Uterus (tissue), 4 donors: ENCODE data around the gene PATE4. TPM values are rescaled to one million over a fixed set of nuclear protein-coding genes. Genes with fewer than 3 reads are reported as not detected.

Experiments
- DNase-seq, 2 donors: peaks; one replicate each; pipeline ENCODE4 v3.0.0-alpha.2; 2019 to 2020
- H3K27ac ChIP-seq, 2 donors: fragments of 200-600 bp; sonication (generic); 1 replicate in 1 of 2; 2 replicates in 1 of 2; pipeline ENCODE4 v1.5.1; 2016 to 2018
- H3K27me3 ChIP-seq, 2 donors: fragments of 200-600 bp; sonication (generic); one replicate each; pipeline ENCODE4 v1.5.1; 2018 to 2019; ENCODE audit warnings: control low read depth in 1 of 2
- H3K36me3 ChIP-seq, 2 donors: fragments of 200-600 bp; sonication (generic); one replicate each; pipeline ENCODE4 v1.5.1; 2019; ENCODE audit warnings: control low read depth in 1 of 2
- H3K4me1 ChIP-seq, 2 donors: fragments of 200-600 bp; sonication (generic); one replicate each; pipeline ENCODE4 v1.5.1; 2018 to 2019; ENCODE audit warnings: control low read depth in 1 of 2
- H3K4me3 ChIP-seq, 2 donors: fragments of 200-600 bp; sonication (generic); 1 replicate in 1 of 2; 2 replicates in 1 of 2; pipeline ENCODE4 v1.5.1; 2018 to 2019; ENCODE audit warnings: mild to moderate bottlenecking in 1 of 2
- H3K9me3 ChIP-seq, 2 donors: fragments of 200-600 bp; sonication (generic); one replicate each; pipeline ENCODE4 v1.5.1; 2019; ENCODE audit warnings: control low read depth in 1 of 2
- POLR2A ChIP-seq, 2 donors: fragments of 450-650 bp; IDR thresholded peaks; one replicate each; pipeline ENCODE4 v1.6.1; 2016; ENCODE audit warnings: antibody characterized with exemption in 2 of 2, mild to moderate bottlenecking in 1 of 2, moderate library complexity in 1 of 2
- intact Hi-C: fragments of 100-400 bp; cut with DNase I; formaldehyde crosslinking; loops from one replicate; pipeline ENCODE4 v1.15.1; 2023; ENCODE audit warnings: low total_unique reads
- total RNA-seq, 4 donors: library from RNA; depleted of rRNA in 3 of 4; stranded (reverse); fragments of >200 nt in 3 of 4; gene quantifications; one replicate each; pipeline versions ENCODE4 v1.1.0 to v1.2.4, GENCODE V29; 2014 to 2023
- TF ChIP-seq, protein P1 (sequence below), 4 experiments: fragments of 200-600 bp in 2 of 4; fragments of 450-650 bp in 2 of 4; sonication (generic) in 2 of 4; IDR thresholded peaks; one replicate each; pipeline ENCODE4 v1.5.1; 2016 to 2019; ENCODE audit warnings: antibody characterized with exemption in 4 of 4, mild to moderate bottlenecking in 2 of 4, moderate library complexity in 1 of 4
- donor health status: DM: yes; HTN: yes; CAD: no.

PATE4 gene
- total RNA-seq, 4 donors from 2014 or later, result not detected

- intact Hi-C loops, result no loop called here
- peaks cover 6 to 12% of the 10 kb centered on the region in 2 donors for H3K9me3 ChIP-seq
Measured at GRCh38 chr11:125799808-125800207, 33.3 kb upstream of the PATE4 start.

DNA sequence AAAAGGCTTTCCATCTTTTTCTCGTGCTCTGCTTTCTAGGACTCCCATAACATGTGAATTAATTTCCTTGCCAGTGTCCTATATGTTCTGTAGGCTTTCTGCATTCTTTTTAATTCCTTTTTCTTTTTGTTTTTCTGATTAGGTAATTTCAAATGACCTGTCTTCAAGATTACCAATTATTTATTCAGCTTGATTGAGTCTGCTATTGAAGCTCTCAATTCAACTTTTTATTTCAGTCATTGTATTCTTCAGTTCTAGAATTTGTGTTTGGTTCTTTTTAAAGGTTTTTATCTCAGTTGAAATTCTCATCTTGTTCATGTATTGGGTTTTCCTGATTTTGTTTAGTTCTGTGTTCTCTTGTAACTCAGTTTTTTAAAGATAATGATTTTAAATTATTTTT lies 30.7 kb upstream of the PATE4 start:
- TF ChIP-seq, protein P1, sequence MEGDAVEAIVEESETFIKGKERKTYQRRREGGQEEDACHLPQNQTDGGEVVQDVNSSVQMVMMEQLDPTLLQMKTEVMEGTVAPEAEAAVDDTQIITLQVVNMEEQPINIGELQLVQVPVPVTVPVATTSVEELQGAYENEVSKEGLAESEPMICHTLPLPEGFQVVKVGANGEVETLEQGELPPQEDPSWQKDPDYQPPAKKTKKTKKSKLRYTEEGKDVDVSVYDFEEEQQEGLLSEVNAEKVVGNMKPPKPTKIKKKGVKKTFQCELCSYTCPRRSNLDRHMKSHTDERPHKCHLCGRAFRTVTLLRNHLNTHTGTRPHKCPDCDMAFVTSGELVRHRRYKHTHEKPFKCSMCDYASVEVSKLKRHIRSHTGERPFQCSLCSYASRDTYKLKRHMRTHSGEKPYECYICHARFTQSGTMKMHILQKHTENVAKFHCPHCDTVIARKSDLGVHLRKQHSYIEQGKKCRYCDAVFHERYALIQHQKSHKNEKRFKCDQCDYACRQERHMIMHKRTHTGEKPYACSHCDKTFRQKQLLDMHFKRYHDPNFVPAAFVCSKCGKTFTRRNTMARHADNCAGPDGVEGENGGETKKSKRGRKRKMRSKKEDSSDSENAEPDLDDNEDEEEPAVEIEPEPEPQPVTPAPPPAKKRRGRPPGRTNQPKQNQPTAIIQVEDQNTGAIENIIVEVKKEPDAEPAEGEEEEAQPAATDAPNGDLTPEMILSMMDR (IDR thresholded peaks at IDR 0.05), result no peak
- peaks cover 0 to 2% of the 10 kb centered on the region in 2 donors for H3K36me3 ChIP-seq
- H3K9me3 ChIP-seq, result peaks cover 6 to 11% of the 10 kb centered on the region in 2 donors
- H3K27ac ChIP-seq, result no peak overlapping the region
- no peak for DNase-seq
- H3K27me3 ChIP-seq, result no peaks in the 10 kb centered on the region
- no peaks in the 10 kb centered on the region for H3K4me1 ChIP-seq
- intact Hi-C loops, result no loop called here
- H3K4me3 ChIP-seq, result no peak overlapping the region

More at GRCh38 chr11:125799808-125800207, 33.3 kb upstream of the PATE4 start:
- H3K27me3 ChIP-seq, result no peaks in the 10 kb centered on the region
- H3K36me3 ChIP-seq, result peaks cover 0 to 2% of the 10 kb centered on the region in 2 donors
- H3K4me1 ChIP-seq, result no peaks in the 10 kb centered on the region
- TF ChIP-seq, protein P1 (IDR thresholded peaks at IDR 0.05), result no peak
- no peak for TF ChIP-seq POLR2A (IDR thresholded peaks at IDR 0.05)
- no peak for DNase-seq
- H3K4me3 ChIP-seq, result no peak overlapping the region
- H3K27ac ChIP-seq, result no peak overlapping the region

GRCh38 chr11:125807909-125808308 lies 25.2 kb upstream of the PATE4 start:
- intact Hi-C loops, result no loop called here
- no peak for TF ChIP-seq POLR2A (IDR thresholded peaks at IDR 0.05)
- TF ChIP-seq, protein P1 (IDR thresholded peaks at IDR 0.05), result no peak
- H3K4me3 ChIP-seq, result no peak overlapping the region
- H3K4me1 ChIP-seq, result no peaks in the 10 kb centered on the region
- DNase-seq, result no peak
- H3K9me3 ChIP-seq, result peaks cover 0 to 6% of the 10 kb centered on the region in 2 donors
- H3K36me3 ChIP-seq, result no peaks in the 10 kb centered on the region
- no peaks in the 10 kb centered on the region for H3K27me3 ChIP-seq
- no peak overlapping the region for H3K27ac ChIP-seq

DNA sequence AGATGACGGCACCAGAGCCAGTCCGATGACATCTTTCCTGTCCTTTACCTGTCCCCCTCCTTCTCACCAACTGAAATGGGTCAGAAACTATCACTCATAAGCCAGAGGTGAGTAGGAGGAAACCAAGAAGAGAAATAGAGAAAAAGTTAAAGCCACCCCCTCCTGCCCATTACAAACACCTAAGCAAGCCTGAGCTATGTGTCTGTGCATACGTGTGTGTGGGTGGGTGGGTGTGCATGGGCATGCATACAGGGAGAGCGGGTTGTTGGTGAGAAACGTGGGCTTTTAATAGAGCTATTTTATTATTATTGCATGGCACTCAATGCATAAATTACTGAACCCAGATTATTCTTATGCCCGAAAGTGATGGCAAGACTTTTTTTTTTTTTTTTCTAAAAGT lies 2.6 kb downstream of the PATE4 start:
- no peaks in the 10 kb centered on the region for H3K36me3 ChIP-seq
- no peak overlapping the region for H3K27ac ChIP-seq
- H3K4me3 ChIP-seq, result no peak overlapping the region
- no peaks in the 10 kb centered on the region for H3K9me3 ChIP-seq
- TF ChIP-seq POLR2A (IDR thresholded peaks at IDR 0.05), result no peak
- TF ChIP-seq, protein P1 (IDR thresholded peaks at IDR 0.05), result no peak
- intact Hi-C loops, result no loop called here
- no peaks in the 10 kb centered on the region for H3K4me1 ChIP-seq
- H3K27me3 ChIP-seq, result no peaks in the 10 kb centered on the region
- no peak for DNase-seq

DNA sequence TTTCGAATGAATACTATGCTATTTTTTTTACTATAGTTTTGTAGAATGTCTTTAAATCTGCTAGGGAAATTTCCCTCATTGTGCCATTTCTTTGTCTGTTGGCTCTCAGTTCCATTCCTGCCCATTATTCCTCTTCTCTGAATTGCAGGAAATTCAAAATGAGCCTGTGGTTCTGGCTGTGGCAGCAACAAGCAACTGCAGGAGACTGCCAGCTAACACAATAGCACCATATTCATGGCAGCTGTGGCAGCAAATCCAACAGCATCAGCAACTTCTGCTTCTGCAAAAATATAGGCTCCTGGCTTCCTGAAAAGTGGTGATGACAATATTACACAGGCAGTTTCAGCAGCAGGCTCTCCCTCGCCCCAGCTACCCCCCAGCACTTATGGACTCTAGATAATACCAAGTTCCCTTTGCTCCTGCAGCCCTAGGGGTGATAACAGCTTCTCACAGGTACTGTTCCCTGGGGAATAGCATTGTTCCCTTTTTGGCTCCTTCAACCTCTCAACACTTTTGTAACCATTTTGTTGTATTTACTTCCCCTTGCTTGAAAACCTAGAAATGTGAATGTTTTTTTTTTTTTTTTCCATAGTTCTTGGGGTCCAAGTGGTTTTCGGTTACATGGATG lies 9.3 kb downstream of the PATE4 start:
- Histone ChIP-seq H3K4me1 (no peaks in the 10 kb centered on the region), H3K27ac (no peak overlapping the region), H3K9me3 (peaks cover 0 to 8% of the 10 kb centered on the region in 2 donors), H3K27me3 (no peaks in the 10 kb centered on the region), H3K4me3 (no peak overlapping the region), H3K36me3 (no peaks in the 10 kb centered on the region)
- intact Hi-C loops, result no loop called here
- no peak for TF ChIP-seq POLR2A (IDR thresholded peaks at IDR 0.05)
- TF ChIP-seq, protein P1 (IDR thresholded peaks at IDR 0.05), result no peak
- no peak for DNase-seq
